Osteoblast (primary cell): ENCODE measurements around the gene LYRM1. TPM values are rescaled to one million over a fixed set of nuclear protein-coding genes. Genes with fewer than 3 reads are reported as not detected.

Experiments
- DNase-seq: peaks from one replicate; pipeline ENCODE4 v3.0.0; 2011; ENCODE audit warnings: low spot score, mixed read lengths; ENCODE audit not compliant: insufficient read length; ENCODE audit errors: missing footprints
- H2AFZ ChIP-seq: 2 replicates; pipeline ENCODE4 v1.6.0; 2011; ENCODE audit warnings: mild to moderate bottlenecking, low read length
- H3K27ac ChIP-seq: 2 replicates; pipeline ENCODE4 v1.5.1; 2011; ENCODE audit warnings: mild to moderate bottlenecking, low read depth, low read length, moderate library complexity
- H3K27me3 ChIP-seq: 2 replicates; pipeline ENCODE4 v1.6.0; 2012; ENCODE audit warnings: mild to moderate bottlenecking, control low read depth, inconsistent platforms, low read length, moderate library complexity; ENCODE audit not compliant: insufficient read depth
- H3K36me3 ChIP-seq: 2 replicates; pipeline ENCODE4 v1.5.1; 2011; ENCODE audit warnings: mild to moderate bottlenecking, low read length, control low read depth, moderate library complexity; ENCODE audit not compliant: insufficient read depth
- H3K4me1 ChIP-seq: 2 replicates; pipeline ENCODE4 v1.5.1; 2011; ENCODE audit warnings: mild to moderate bottlenecking, low read length, control low read depth, moderate library complexity; ENCODE audit not compliant: insufficient read depth
- H3K4me2 ChIP-seq: 2 replicates; pipeline ENCODE4 v1.6.0; 2011; ENCODE audit warnings: mild to moderate bottlenecking, low read length; ENCODE audit not compliant: insufficient read depth
- H3K4me3 ChIP-seq: fragments of 200-600 bp; sonication (generic); 3 replicates; pipeline ENCODE4 v1.5.1; 2012; ENCODE audit warnings: mild to moderate bottlenecking, low read length, inconsistent platforms; ENCODE audit not compliant: insufficient read depth
- H3K79me2 ChIP-seq: 2 replicates; pipeline ENCODE4 v1.6.0; 2012; ENCODE audit warnings: mild to moderate bottlenecking, low read length, control low read depth, inconsistent platforms; ENCODE audit not compliant: insufficient read depth
- H3K9me3 ChIP-seq: 2 replicates; pipeline ENCODE4 v1.5.1; 2011; ENCODE audit warnings: low read depth, low read length, control low read depth
- H4K20me1 ChIP-seq: 2 replicates; pipeline ENCODE4 v1.6.0; 2012; ENCODE audit warnings: mild to moderate bottlenecking, low read length, control low read depth; ENCODE audit not compliant: insufficient read depth
- total RNA-seq: library from RNA; depleted of rRNA; stranded (reverse); fragments of >200 nt; gene quantifications from 2 replicates; pipeline ENCODE4 v1.2.3, GENCODE V29; 2012
- TF ChIP-seq, protein P1 (sequence below): IDR thresholded peaks from 2 replicates; pipeline ENCODE4 v1.5.1; 2011; ENCODE audit warnings: mild to moderate bottlenecking, low read depth, low read length, moderate library complexity; ENCODE audit errors: extremely low read depth

LYRM1 gene, protein sequence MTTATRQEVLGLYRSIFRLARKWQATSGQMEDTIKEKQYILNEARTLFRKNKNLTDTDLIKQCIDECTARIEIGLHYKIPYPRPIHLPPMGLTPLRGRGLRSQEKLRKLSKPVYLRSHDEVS
- total RNA-seq = 42.7 and 44.9 TPM in 2 replicates

DNA sequence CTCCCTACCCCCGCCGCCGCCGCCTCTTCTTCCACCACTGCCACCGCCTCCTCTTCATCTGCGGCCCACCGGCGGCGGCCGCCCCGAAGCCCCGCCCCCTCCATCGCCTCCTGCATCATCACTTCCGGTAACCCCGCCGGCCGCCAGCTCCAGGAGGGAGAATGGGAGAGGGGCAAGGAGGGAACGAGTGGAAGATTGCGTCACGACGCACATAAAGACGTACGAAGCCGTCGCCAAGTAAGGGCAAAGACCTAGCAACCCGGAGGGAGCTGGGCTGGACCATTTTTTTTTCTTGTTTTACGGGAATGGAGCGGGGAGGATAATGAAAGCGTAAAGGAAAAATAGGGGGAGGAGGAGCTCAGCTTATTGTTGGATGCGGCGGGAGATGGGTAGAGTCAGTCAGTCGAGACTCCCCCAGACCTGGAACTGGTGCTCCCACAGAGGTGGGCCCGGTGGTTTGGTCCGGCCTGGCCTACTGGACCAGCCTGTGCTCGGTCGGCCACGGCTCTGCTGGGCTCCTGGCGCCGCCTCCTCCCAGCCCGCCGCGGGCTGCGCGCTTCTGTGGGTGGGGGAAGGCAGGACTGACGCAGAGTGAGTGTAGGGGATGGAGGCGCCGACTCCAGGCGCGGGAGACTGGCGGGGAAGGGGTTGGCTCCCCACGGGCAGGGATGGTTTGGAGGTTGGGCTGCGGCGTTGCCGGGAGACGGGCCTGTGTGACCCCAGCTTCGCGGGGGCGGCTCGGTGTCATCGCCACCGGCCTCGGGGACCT, at the start of gene LYRM1, which contains the start of gene DCUN1D3:
TSS of gene LYRM1 (plus strand) at position 473 of the 769 bp plus-strand sequence. CDS start 14,785 bp downstream, outside the sequence.
TSS of gene DCUN1D3 (minus strand) at position 60 of the 769 bp plus-strand sequence. CDS start 37,820 bp downstream, outside the sequence.
- Histone ChIP-seq H4K20me1 (peaks cover 28% of the 10 kb centered on the region), H3K4me2 (peak within 1 kb of the TSS; percentile 89), H2AFZ (peak within 1 kb of the TSS; percentile 85), H3K27ac (peak within 1 kb of the TSS; percentile 100), H3K9me3 (no peaks in the 10 kb centered on the region), H3K27me3 (no peaks in the 10 kb centered on the region), H3K79me2 (peaks cover 75% of the 10 kb centered on the region), H3K36me3 (peaks cover 20% of the 10 kb centered on the region), H3K4me3 (peak within 1 kb of the TSS; percentile 90), H3K4me1 (peaks cover 57% of the 10 kb centered on the region)
- TF ChIP-seq, protein P1, sequence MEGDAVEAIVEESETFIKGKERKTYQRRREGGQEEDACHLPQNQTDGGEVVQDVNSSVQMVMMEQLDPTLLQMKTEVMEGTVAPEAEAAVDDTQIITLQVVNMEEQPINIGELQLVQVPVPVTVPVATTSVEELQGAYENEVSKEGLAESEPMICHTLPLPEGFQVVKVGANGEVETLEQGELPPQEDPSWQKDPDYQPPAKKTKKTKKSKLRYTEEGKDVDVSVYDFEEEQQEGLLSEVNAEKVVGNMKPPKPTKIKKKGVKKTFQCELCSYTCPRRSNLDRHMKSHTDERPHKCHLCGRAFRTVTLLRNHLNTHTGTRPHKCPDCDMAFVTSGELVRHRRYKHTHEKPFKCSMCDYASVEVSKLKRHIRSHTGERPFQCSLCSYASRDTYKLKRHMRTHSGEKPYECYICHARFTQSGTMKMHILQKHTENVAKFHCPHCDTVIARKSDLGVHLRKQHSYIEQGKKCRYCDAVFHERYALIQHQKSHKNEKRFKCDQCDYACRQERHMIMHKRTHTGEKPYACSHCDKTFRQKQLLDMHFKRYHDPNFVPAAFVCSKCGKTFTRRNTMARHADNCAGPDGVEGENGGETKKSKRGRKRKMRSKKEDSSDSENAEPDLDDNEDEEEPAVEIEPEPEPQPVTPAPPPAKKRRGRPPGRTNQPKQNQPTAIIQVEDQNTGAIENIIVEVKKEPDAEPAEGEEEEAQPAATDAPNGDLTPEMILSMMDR = no peak
- peak; percentile 97 for DNase-seq

DNA sequence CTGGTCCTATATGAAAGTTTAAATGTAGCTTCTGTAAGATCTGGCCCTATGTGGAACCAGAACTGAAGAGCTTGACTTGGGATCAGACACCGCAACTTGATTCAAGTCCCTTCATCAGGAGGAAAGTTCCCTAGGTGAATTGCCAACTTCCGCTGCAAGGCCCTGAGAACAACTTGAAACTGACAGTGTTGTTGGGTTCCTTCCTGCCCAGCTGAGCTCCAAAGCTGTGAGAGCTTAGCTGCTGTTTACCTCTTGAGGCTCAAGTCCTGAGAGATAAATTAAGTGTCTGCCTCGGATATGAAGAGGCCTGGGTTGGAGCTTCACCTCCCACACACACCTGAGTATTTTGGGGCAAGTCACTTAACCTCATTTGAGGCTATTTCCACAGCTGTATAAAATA, 49.6 kb upstream of the LYRM1 start:
- H2AFZ ChIP-seq = no peak overlapping the region
- H3K9me3 ChIP-seq = no peaks in the 10 kb centered on the region
- H3K27ac ChIP-seq = peak overlapping the region; percentile 53
- H3K4me2 ChIP-seq = no peak overlapping the region
- TF ChIP-seq, protein P1 = no peak
- H3K4me3 ChIP-seq = no peak overlapping the region
- DNase-seq = no peak
- H3K4me1 ChIP-seq = peaks cover 44% of the 10 kb centered on the region
- peaks cover 23% of the 10 kb centered on the region for H3K79me2 ChIP-seq
- H3K36me3 ChIP-seq = peaks cover 21% of the 10 kb centered on the region
- no peaks in the 10 kb centered on the region for H3K27me3 ChIP-seq
- no peaks in the 10 kb centered on the region for H4K20me1 ChIP-seq

DNA sequence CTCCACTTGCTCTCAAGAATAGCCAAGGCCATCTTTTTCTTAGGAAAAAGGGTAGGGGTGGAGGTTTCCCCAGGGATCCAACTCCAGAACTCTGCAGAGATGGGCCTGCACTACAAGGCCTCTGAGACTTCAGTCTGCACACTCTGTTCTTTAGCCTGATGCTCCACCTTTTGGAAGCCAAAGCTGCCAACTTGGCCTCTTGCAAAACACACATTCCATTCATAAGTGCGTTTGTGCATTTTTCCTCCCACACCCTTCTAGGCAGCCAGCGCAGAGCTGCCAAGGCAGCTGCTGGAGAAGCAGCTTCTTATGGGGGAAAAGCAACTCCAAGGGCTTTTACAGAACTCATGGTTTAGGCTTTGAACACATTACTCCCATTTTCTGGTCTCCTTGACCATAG, 49.0 kb upstream of the LYRM1 start:
- peak; percentile 57 for DNase-seq
- TF ChIP-seq, protein P1 = no peak
- peak overlapping the region; percentile 53 for H3K27ac ChIP-seq
- H2AFZ ChIP-seq = no peak overlapping the region
- H3K4me1 ChIP-seq = peaks cover 44% of the 10 kb centered on the region
- H3K4me2 ChIP-seq = peak overlapping the region; percentile 40
- peaks cover 27% of the 10 kb centered on the region for H3K79me2 ChIP-seq
- H3K4me3 ChIP-seq = no peak overlapping the region
- H4K20me1 ChIP-seq = no peaks in the 10 kb centered on the region
- H3K27me3 ChIP-seq = no peaks in the 10 kb centered on the region
- peaks cover 22% of the 10 kb centered on the region for H3K36me3 ChIP-seq
- no peaks in the 10 kb centered on the region for H3K9me3 ChIP-seq

DNA sequence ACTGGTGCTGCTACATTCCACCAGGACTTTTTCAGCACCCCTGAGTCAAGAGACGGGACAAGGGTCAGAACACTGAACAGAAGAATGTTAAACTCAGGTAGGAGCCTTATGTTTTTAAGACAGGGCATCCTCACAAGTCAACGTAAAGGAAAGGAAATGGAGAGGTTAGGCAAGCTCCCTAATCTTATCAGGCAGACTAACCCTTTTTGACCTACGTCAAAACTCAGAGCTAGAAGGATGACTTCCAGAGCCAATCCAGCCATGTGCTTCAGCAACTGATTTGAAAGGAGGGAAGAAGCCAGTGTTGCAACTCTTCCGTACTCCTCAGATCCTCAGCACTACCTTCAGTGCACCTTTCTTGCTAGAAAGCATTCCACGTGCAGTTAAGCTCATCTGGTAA, 47.4 kb upstream of the LYRM1 start:
- Histone ChIP-seq H2AFZ (no peak overlapping the region), H3K4me3 (no peak overlapping the region), H3K9me3 (no peaks in the 10 kb centered on the region), H3K4me1 (peaks cover 44% of the 10 kb centered on the region), H3K36me3 (peaks cover 35% of the 10 kb centered on the region), H3K4me2 (no peak overlapping the region), H4K20me1 (no peaks in the 10 kb centered on the region), H3K79me2 (peaks cover 38% of the 10 kb centered on the region), H3K27me3 (no peaks in the 10 kb centered on the region), H3K27ac (peak overlapping the region; percentile 16)
- DNase-seq = no peak
- TF ChIP-seq, protein P1 = no peak
